CD14-positive monocyte (primary cell): ENCODE data around the gene PDE6G. TPM values are rescaled to one million over a fixed set of nuclear protein-coding genes. Genes with fewer than 3 reads are reported as not detected.

Experiments used
- DNase-seq, 3 donors: peaks; one replicate each; pipeline ENCODE4 v3.0.0-alpha.2; 2011 to 2022
- H2AFZ ChIP-seq: 2 replicates; pipeline ENCODE4 v1.6.0; 2012; ENCODE audit warnings: mild to moderate bottlenecking, low read depth, low read length, inconsistent platforms; ENCODE audit not compliant: insufficient read depth, poor library complexity, severe bottlenecking
- H3K27ac ChIP-seq, 2 donors: 1 replicate in 1 of 2; 2 replicates in 1 of 2; pipeline ENCODE4 v1.5.1; 2012 to 2013; ENCODE audit warnings: low read length in 2 of 2, control low read depth in 1 of 2, inconsistent platforms in 1 of 2, low read depth in 1 of 2, mild to moderate bottlenecking in 1 of 2
- H3K27me3 ChIP-seq, 2 donors: one replicate each; pipeline versions ENCODE4 v1.6.0 to v1.6.1; 2011 to 2013; ENCODE audit warnings: low read length in 2 of 2; ENCODE audit not compliant: control insufficient read depth in 2 of 2, insufficient read depth in 2 of 2
- H3K36me3 ChIP-seq, 2 donors: replicated peaks in 1 of 2; 1 replicate in 1 of 2; 2 replicates in 1 of 2; pipeline versions ENCODE4 v1.5.1 to v1.6.1; 2012 to 2013; ENCODE audit warnings: low read length in 2 of 2, control low read depth in 1 of 2, inconsistent platforms in 1 of 2, mild to moderate bottlenecking in 1 of 2; ENCODE audit not compliant: insufficient read depth in 2 of 2, control insufficient read depth in 1 of 2
- H3K4me1 ChIP-seq, 2 donors: 1 replicate in 1 of 2; 2 replicates in 1 of 2; pipeline versions ENCODE4 v1.5.1 to v1.6.1; 2012 to 2013; ENCODE audit warnings: low read length in 2 of 2, control low read depth in 1 of 2, inconsistent platforms in 1 of 2, mild to moderate bottlenecking in 1 of 2, moderate library complexity in 1 of 2; ENCODE audit not compliant: insufficient read depth in 2 of 2, control insufficient read depth in 1 of 2
- H3K4me2 ChIP-seq: replicated peaks from 2 replicates; pipeline ENCODE3; 2012; ENCODE audit warnings: low read length, moderate library complexity, mild to moderate bottlenecking; ENCODE audit not compliant: poor library complexity, severe bottlenecking; ENCODE audit errors: extremely low read depth
- H3K4me3 ChIP-seq, 3 experiments: fragments of 200-600 bp in 1 of 3; sonication (generic) in 1 of 3; replicated peaks in 1 of 3; 1 replicate in 2 of 3; 2 replicates in 1 of 3; pipeline ENCODE4 v1.5.1; 2011 to 2013; ENCODE audit warnings: low read length in 3 of 3, mild to moderate bottlenecking in 3 of 3, control low read depth in 2 of 3, low read depth in 2 of 3, inconsistent platforms in 1 of 3, moderate library complexity in 1 of 3
- H3K79me2 ChIP-seq: 2 replicates; pipeline ENCODE4 v1.6.0; 2012; ENCODE audit warnings: mild to moderate bottlenecking, control low read depth, inconsistent platforms, low read length, moderate library complexity; ENCODE audit not compliant: insufficient read depth
- H3K9ac ChIP-seq: 2 replicates; pipeline ENCODE4 v1.6.0; 2017; ENCODE audit warnings: low read length, mild to moderate bottlenecking; ENCODE audit not compliant: insufficient read depth, poor library complexity, severe bottlenecking
- H3K9me3 ChIP-seq, 2 donors: replicated peaks in 1 of 2; 1 replicate in 1 of 2; 2 replicates in 1 of 2; pipeline versions ENCODE4 v1.5.1 to v1.6.1; 2012 to 2013; ENCODE audit warnings: low read length in 2 of 2, control low read depth in 1 of 2; ENCODE audit not compliant: control insufficient read depth in 1 of 2, insufficient read depth in 1 of 2
- H4K20me1 ChIP-seq: 2 replicates; pipeline ENCODE4 v1.6.0; 2012; ENCODE audit warnings: mild to moderate bottlenecking, low read length, control low read depth, moderate library complexity; ENCODE audit not compliant: insufficient read depth
- H3K27ac Mint-ChIP-seq, 7 donors: one replicate each; pipeline ENCODE4 v1.8.0; 2020; ENCODE audit warnings: mild to moderate bottlenecking in 7 of 7, mixed read lengths in 7 of 7, moderate library complexity in 6 of 7, inconsistent platforms in 2 of 7
- H3K27me3 Mint-ChIP-seq, 3 donors: one replicate each; pipeline ENCODE4 v1.8.0; 2021 to 2022; ENCODE audit warnings: low read depth in 3 of 3, mild to moderate bottlenecking in 3 of 3, mixed read lengths in 3 of 3, moderate library complexity in 3 of 3, inconsistent platforms in 1 of 3
- H3K36me3 Mint-ChIP-seq, 2 donors: one replicate each; pipeline ENCODE4 v1.8.0; 2020; ENCODE audit warnings: mixed read lengths in 2 of 2, inconsistent platforms in 1 of 2, mild to moderate bottlenecking in 1 of 2
- H3K4me1 Mint-ChIP-seq: one replicate; pipeline ENCODE4 v1.8.0; 2020; ENCODE audit warnings: mild to moderate bottlenecking, mixed read lengths
- H3K4me3 Mint-ChIP-seq, 2 donors: one replicate each; pipeline ENCODE4 v1.8.0; 2020; ENCODE audit warnings: mild to moderate bottlenecking in 2 of 2, mixed read lengths in 2 of 2, moderate library complexity in 1 of 2
- H3K9me3 Mint-ChIP-seq, 7 donors: one replicate each; pipeline ENCODE4 v1.8.0; 2020 to 2022; ENCODE audit warnings: mixed read lengths in 7 of 7, mild to moderate bottlenecking in 6 of 7, moderate library complexity in 6 of 7, inconsistent platforms in 2 of 7
- CTCF ChIP-seq: fragments of 200-600 bp; IDR thresholded peaks from one replicate; pipeline ENCODE4 v1.8.0; 2022; ENCODE audit warnings: antibody characterized with exemption, mild to moderate bottlenecking
- WGBS: methylation state at CpG from one replicate; pipeline ENCODE4 v1.1.5; 2013; ENCODE audit warnings: missing lambda C conversion rate; ENCODE audit not compliant: insufficient coverage; 5-methylcytosine and 5-hydroxymethylcytosine counted together
- intact Hi-C, 2 donors: fragments of 100-400 bp; cut with micrococcal nuclease; formaldehyde crosslinking; loops; one replicate each; pipeline versions ENCODE4 v1.15.0 to v1.15.1; 2023
- polyA plus RNA-seq, 3 donors: library from polyadenylated mRNA; depleted of rRNA in 1 of 3; unstranded in 2 of 3; stranded (reverse) in 1 of 3; fragments of 300-500 nt in 2 of 3; fragments of >200 nt in 1 of 3; fragmentation: Illumina TruSeq in 2 of 3; gene quantifications; 1 replicate in 2 of 3; 2 replicates in 1 of 3; pipeline ENCODE4 v1.2.3, GENCODE V29; 2012 to 2021

PDE6G gene
- polyA plus RNA-seq, 3 donors, result 8.9 to 12.0 (median 11.5) TPM

GRCh38 chr17:81655378-81656117, 794 bp downstream of the PDE6G start:
- 95% methylated on average over 17 of the region's 18 CpGs for WGBS
- no peaks in the 10 kb centered on the region for H4K20me1 ChIP-seq
- H3K36me3 Mint-ChIP-seq, result no peaks in the 10 kb centered on the region
- peaks cover 0 to 1% (median 0%) of the 10 kb centered on the region in 7 donors for H3K9me3 Mint-ChIP-seq
- no peak for TF ChIP-seq CTCF
- H3K4me2 ChIP-seq, result no peak overlapping the region
- H3K27me3 ChIP-seq, result no peaks in the 10 kb centered on the region
- no peak for DNase-seq
- H2AFZ ChIP-seq, result no peak overlapping the region
- no peak overlapping the region for H3K9ac ChIP-seq
- no peaks in the 10 kb centered on the region for H3K79me2 ChIP-seq
- H3K27ac ChIP-seq, result no peak overlapping the region
- no peaks in the 10 kb centered on the region for H3K36me3 ChIP-seq
- H3K4me3 ChIP-seq, result no peak overlapping the region
- H3K27me3 Mint-ChIP-seq, result peaks cover 6 to 15% (median 12%) of the 10 kb centered on the region in 3 donors
- H3K4me1 Mint-ChIP-seq, result peaks cover 21% of the 10 kb centered on the region
- no peak overlapping the region for H3K27ac Mint-ChIP-seq
- no peak overlapping the region for H3K4me3 Mint-ChIP-seq
- H3K4me1 ChIP-seq, result peaks cover 19 to 26% of the 10 kb centered on the region in 2 donors
- H3K9me3 ChIP-seq, result no peaks in the 10 kb centered on the region
- intact Hi-C loops, result no loop called here

- no peaks in the 10 kb centered on the region for H3K36me3 ChIP-seq
- H3K4me1 ChIP-seq, result peaks cover 19 to 26% of the 10 kb centered on the region in 2 donors
- Mint-ChIP-seq H3K9me3 (peaks cover 10 to 21% (median 18%) of the 10 kb centered on the region in 7 donors), H3K36me3 (peaks cover 2 to 6% of the 10 kb centered on the region in 2 donors), H3K27ac (peak overlapping the region in 5 of 7 donors; percentile 20 to 84 (median 37)), H3K4me3 (peak overlapping the region; percentile 89 to 98), H3K27me3 (peaks cover 22 to 36% (median 30%) of the 10 kb centered on the region in 3 donors), H3K4me1 (peaks cover 21% of the 10 kb centered on the region)
- no peak for TF ChIP-seq CTCF
- peak in 1 of 3 donors; percentile 11 for DNase-seq
- peak overlapping the region; percentile 70 for H3K9ac ChIP-seq
- H3K9me3 ChIP-seq, result peaks cover 7 to 16% of the 10 kb centered on the region in 2 donors
- peak overlapping the region; percentile 33 to 78 (median 59) for H3K4me3 ChIP-seq
- no peaks in the 10 kb centered on the region for H4K20me1 ChIP-seq
- peak overlapping the region; percentile 86 for H3K4me2 ChIP-seq
- H2AFZ ChIP-seq, result peak overlapping the region; percentile 97
- WGBS, result under 1% methylated on average over 23 of the region's 27 CpGs
- H3K79me2 ChIP-seq, result no peaks in the 10 kb centered on the region
- H3K27me3 ChIP-seq, result peaks cover 6 to 16% of the 10 kb centered on the region in 2 donors
- intact Hi-C loops, result no loop called here
- H3K27ac ChIP-seq, result peak overlapping the region in 1 of 2 donors; percentile 53
Observed at GRCh38 chr17:81652906-81653771, 3.2 kb downstream of the PDE6G start.
